WTC11 (cell line): Measurements from ENCODE around the gene SCEL.
"Not testable (repeated sequence)": the region's sequence is repeated elsewhere in the genome, so short reads cannot be mapped to it uniquely, and the experiment has no call there.

ENCODE experiments used
- CTCF ChIP-seq: fragments of 200-600 bp; IDR thresholded peaks from 2 replicates; pipeline ENCODE4 v1.8.0; 2022; ENCODE audit warnings: antibody characterized with exemption
- ELF4 ChIP-seq: sonication (generic); formaldehyde crosslinking; IDR thresholded peaks from 2 replicates; pipeline ENCODE4 v1.8.1; 2022; ENCODE audit warnings: low read depth, mild to moderate bottlenecking, moderate library complexity, missing genetic modification reagents
- FOXJ3 ChIP-seq: sonication (generic); formaldehyde crosslinking; IDR thresholded peaks from 2 replicates; pipeline ENCODE4 v1.9.0; 2021; ENCODE audit warnings: missing genetic modification reagents, mild to moderate bottlenecking, borderline replicate concordance
- FOXK1 ChIP-seq: sonication (generic); formaldehyde crosslinking; IDR thresholded peaks from 2 replicates; pipeline ENCODE4 v1.8.0; 2022; ENCODE audit warnings: mild to moderate bottlenecking, moderate library complexity, missing genetic modification reagents
- FOXP1 ChIP-seq: sonication (generic); formaldehyde crosslinking; IDR thresholded peaks from 2 replicates; pipeline ENCODE4 v1.8.0; 2022; ENCODE audit warnings: missing genetic modification reagents, mild to moderate bottlenecking, moderate library complexity, borderline replicate concordance
- JUN ChIP-seq: sonication (generic); formaldehyde crosslinking; IDR thresholded peaks from 2 replicates; pipeline ENCODE4 v1.8.0; 2023; ENCODE audit warnings: mild to moderate bottlenecking, missing genetic modification reagents
- NFYB ChIP-seq: sonication (generic); formaldehyde crosslinking; conservative IDR thresholded peaks from 2 replicates; pipeline ENCODE4 v1.8.0; 2022; ENCODE audit warnings: low read depth, missing genetic modification reagents
- NR2C2 ChIP-seq: sonication (generic); formaldehyde crosslinking; IDR thresholded peaks from 2 replicates; pipeline ENCODE4 v1.8.0; 2022; ENCODE audit warnings: mild to moderate bottlenecking, missing genetic modification reagents
- TEAD1 ChIP-seq: sonication (generic); formaldehyde crosslinking; IDR thresholded peaks from 2 replicates; pipeline ENCODE4 v1.8.0; 2022; ENCODE audit warnings: mild to moderate bottlenecking, missing genetic modification reagents
- TP53 ChIP-seq: sonication (generic); formaldehyde crosslinking; IDR thresholded peaks from 2 replicates; pipeline ENCODE4 v1.8.1; 2023; ENCODE audit warnings: mild to moderate bottlenecking, missing genetic modification reagents
- TF ChIP-seq, protein P1 (sequence below): sonication (generic); formaldehyde crosslinking; IDR thresholded peaks from 2 replicates; pipeline ENCODE4 v1.8.0; 2022; ENCODE audit warnings: mild to moderate bottlenecking, missing genetic modification reagents
- TF ChIP-seq, protein P2 (sequence below): sonication (generic); formaldehyde crosslinking; IDR thresholded peaks from 2 replicates; pipeline ENCODE4 v1.8.1; 2022; ENCODE audit warnings: mild to moderate bottlenecking, moderate library complexity, missing genetic modification reagents
- TF ChIP-seq, protein P3 (sequence below): sonication (generic); formaldehyde crosslinking; IDR thresholded peaks from 2 replicates; pipeline ENCODE4 v1.8.0; 2022; ENCODE audit warnings: mild to moderate bottlenecking, missing genetic modification reagents

DNA sequence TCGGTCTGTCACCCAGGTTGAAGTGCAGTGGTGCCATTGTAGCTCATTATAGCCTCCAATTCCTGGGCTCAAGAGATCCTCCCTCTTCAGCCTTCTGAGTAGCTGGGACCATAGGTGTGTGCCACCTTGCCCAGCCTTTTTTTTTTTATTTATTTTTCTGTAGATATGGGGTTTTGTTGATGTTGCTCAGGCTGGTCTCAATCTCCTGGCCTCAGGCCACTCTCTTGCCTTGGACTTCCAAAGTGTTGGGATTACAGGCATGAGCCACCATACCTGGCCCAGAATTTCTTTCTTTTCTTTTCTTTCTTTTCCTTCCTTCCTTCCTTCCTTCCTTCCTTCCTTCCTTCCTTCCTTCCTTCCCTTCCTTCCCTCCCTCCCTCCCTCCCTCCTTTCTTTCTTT, 16.1 kb upstream of the SCEL start:
- not testable (repeated sequence) for TF ChIP-seq FOXP1 (CRISPR knock-in tag); CTCF; FOXJ3 (CRISPR knock-in tag); FOXK1 (CRISPR knock-in tag); NR2C2; NFYB (CRISPR knock-in tag); TP53 (CRISPR knock-in tag); TEAD1 (CRISPR knock-in tag); ELF4 (CRISPR knock-in tag); JUN (CRISPR knock-in tag)
- TF ChIP-seq, protein P1, sequence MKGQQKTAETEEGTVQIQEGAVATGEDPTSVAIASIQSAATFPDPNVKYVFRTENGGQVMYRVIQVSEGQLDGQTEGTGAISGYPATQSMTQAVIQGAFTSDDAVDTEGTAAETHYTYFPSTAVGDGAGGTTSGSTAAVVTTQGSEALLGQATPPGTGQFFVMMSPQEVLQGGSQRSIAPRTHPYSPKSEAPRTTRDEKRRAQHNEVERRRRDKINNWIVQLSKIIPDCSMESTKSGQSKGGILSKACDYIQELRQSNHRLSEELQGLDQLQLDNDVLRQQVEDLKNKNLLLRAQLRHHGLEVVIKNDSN (CRISPR knock-in tag), result not testable (repeated sequence)
- TF ChIP-seq, protein P2, sequence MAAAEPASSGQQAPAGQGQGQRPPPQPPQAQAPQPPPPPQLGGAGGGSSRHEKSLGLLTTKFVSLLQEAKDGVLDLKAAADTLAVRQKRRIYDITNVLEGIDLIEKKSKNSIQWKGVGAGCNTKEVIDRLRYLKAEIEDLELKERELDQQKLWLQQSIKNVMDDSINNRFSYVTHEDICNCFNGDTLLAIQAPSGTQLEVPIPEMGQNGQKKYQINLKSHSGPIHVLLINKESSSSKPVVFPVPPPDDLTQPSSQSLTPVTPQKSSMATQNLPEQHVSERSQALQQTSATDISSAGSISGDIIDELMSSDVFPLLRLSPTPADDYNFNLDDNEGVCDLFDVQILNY (CRISPR knock-in tag), result not testable (repeated sequence)
- TF ChIP-seq, protein P3, sequence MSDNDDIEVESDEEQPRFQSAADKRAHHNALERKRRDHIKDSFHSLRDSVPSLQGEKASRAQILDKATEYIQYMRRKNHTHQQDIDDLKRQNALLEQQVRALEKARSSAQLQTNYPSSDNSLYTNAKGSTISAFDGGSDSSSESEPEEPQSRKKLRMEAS (CRISPR knock-in tag), result not testable (repeated sequence)
